ENCODE results near the gene ELF5.

The ELF5 gene

GRCh38 chr11:34493468-34493867 lies 20.1 kb downstream of the ELF5 start:
- DNase-seq, result no peak

DNA sequence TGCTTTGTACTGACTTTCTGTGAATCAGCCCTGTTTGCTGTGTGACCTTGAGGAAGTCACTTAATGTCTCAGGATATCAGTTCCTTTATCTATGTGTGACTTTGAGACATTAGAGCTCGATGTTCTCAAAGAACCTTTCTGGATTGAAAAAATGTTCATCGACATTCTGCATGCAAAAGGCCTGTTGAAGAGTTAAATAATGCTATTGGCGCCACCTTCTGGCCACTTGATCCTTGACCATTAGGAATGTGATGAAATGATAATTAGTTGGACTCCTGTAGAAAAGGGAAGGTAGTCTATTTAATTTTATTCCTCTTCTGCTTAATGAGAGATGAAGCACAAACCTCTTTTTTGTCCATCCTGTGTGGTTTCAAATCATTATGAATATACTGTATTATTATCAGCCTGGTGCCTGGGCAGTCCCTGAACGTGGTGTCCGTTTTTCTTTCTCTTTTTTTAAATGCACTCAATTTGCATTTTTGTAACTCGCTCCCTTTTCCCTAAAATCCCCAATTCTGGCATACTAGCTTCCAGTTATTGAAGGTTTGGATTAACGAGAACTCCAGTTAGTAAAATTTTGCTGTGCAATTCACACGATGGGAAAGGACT lies 20.7 kb downstream of the ELF5 start:
- peak in 34 of 58 donors; percentile 2 to 72 (median 14) for DNase-seq

- no peak for DNase-seq
Observed at GRCh38 chr11:34490304-34490703, 23.3 kb downstream of the ELF5 start.

DNA sequence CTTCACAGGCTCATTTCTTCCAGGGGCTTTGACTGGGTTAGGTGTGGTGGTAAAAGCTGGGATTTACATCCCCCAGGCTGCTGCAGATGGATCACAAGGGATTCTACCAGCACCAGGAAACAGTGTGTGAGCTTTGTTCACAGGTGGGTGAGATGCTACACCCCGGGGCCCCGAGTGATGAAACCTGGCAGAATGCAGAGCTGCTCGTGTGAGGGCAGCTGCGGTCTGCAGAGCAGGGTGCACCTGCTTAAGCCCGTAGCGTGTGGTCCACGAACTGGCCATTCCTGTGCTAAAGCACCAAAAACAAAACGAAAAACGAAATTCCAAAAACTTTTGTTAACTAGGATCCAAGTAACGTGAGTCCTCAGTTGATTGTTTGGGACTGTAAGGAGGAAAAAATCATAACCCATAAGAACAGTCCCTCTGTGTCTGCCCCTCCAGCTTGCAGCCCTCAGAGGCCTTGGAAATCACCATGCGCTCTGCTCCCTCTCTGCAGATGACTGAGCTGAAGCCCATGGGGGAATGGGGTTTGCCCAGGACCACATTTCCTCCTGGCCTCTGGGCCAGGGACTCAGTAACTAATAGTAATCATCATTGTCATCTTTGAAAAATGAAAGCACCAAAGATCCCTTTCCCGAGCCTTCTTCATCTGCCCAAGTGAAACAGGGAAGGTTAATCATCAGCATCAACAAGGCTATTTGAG lies 24.6 kb downstream of the ELF5 start:
- no peak for DNase-seq

DNA sequence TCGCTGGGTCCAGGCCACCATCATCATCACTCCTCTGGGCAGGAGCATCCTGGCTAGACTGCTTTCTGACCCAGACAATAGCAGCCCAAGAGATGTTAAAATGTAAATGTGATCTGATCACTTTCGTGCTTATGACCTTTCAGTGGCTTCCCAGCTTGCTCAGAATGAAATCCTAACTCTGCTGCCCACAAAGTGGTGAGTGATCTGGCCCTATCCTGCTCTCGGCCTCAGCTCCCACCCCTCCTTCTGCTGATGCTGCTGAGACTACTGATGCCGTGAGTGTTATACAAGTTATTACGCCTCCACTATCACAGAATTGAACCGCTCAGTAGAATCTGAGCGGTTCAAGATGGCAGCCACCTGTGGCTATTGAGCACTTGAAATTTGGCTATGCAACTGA lies 26.2 kb downstream of the ELF5 start:
- no peak for DNase-seq

- DNase-seq, result no peak
Observed at GRCh38 chr11:34483106-34483874, 30.3 kb downstream of the ELF5 start.

GRCh38 chr11:34481307-34481706 lies 32.3 kb downstream of the ELF5 start:
- DNase-seq, result no peak

GRCh38 chr11:34480314-34480713 lies 33.3 kb downstream of the ELF5 start:
- DNase-seq, result no peak

- DNase-seq, result no peak
Observed at GRCh38 chr11:34478845-34479663, 34.5 kb downstream of the ELF5 start.

GRCh38 chr11:34476849-34477248 lies 36.7 kb downstream of the ELF5 start:
- no peak for DNase-seq

DNA sequence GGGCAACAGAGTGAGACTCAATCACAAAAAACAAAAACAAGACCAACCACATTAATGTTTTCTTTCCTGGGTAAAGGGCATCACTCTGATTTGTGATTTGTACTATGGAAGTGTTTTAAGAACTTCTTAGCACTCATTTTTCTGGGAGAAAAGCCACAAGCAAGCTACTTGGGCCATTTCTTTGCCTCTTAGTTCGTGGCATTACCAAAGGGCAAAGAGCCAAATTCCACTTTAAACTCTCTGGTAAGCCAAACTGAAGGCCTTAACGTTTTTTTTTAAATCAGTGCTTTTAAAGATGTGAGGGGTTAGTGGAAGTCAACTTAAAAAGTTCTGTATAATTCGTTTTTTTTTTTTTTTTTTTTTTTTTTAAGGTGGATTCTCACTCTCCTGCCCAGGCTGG lies 37.9 kb downstream of the ELF5 start:
- no peak for DNase-seq

DNA sequence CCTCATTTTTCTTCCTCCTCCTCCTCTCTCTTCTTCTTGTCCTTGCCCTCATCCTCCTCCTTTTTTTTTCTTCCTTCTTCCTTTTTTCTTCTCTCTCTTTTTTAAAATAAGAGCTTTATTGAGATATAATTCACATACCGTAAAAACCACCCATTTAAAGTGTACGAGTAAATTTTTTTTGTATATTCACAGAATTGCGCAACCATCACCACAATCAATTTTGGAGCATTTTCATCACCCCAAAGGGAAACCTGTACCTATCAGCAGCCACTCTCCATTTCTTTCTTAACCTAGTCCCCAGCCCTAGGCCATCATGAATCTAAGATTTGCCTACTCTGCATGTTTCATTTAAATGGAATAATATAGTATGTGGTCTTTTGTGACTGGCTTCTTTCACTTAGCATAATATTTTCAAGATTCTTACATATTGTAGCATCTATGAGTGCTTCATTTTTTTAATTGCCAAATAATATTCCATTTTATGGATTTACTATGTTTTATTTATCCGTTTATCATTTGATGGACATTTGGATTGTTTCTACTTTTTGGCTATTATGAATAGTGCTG lies 39.9 kb downstream of the ELF5 start:
- no peak for DNase-seq

DNA sequence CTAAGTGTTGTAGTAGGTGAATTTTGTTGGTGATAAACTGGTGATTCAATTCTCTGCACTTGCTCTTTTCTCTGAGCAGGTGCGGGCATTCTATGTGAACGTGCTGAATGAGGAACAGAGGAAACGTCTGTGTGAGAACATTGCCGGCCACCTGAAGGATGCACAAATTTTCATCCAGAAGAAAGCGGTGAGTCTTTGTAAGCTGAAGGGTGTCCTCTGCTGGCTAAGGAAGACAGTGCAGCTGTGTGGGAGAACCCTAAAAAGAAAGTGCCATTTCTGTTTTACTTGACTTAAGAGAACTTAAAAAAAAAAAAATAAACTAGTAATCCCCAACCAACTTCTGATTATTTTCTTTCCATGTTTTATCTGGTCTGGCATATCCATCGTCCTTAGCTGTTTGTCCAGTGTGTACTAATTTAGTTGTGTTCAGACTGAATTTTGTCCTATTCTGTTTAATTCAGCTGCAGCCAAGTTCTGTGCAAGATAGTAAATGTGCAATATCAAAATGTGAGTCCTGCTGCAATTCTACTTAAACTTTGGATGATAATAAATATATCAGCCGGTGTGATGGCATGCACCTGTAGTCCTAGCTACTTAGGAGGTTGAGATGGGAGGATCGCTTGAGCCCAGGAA lies 45.3 kb downstream of the ELF5 start:
- no peak for DNase-seq

DNA sequence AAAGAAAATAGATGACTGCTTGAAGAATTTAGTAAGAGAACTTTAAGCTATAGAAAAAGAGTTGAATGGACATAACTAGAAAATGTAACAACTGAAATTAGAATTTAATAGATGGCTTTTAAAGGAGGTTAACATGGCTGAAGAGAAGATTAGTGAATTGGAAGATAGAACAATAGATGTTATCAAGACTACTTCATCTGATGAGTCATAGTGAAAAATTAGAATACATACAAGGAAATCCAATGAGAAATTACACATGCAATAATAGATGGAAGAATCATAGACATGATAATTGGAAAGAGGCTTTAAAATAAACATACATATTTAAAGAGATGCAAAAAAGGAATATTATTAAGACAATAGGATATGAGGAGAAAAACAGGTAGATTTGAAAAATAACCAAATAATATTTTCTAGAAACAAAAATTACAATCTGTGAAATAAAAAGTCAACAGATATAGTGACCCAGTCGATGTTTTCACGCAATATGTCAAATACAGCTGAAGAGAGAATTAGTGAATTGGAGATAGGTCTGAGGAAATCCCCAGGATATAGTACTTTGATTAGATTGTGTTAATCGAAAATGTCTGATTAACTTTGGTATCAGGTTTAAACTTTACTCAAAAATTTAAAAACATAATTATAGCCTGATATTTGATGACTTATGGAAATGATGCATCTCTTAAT lies 46.6 kb downstream of the ELF5 start:
- DNase-seq, result no peak

GRCh38 chr11:34464591-34465051 lies 49.0 kb downstream of the ELF5 start:
- DNase-seq, result peak in 4 of 58 donors; percentile 2 to 20 (median 8)

DNA sequence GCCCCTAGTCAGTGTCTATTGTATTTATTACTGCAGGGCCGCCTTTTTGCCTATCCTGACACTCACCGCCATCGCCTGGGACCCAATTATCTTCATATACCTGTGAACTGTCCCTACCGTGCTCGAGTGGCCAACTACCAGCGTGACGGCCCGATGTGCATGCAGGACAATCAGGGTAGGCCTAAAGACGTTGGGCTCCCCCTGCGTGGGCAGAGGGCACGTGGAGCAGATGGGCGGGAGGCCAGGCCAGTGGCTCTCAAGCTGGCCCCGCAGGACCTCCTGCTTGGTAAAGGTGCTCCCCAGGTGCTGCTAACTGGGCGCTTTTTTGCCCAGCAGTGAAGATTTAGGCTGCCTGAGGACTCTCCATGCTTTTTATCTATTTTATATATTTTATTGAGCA lies 52.4 kb downstream of the ELF5 start:
- DNase-seq, result no peak

DNA sequence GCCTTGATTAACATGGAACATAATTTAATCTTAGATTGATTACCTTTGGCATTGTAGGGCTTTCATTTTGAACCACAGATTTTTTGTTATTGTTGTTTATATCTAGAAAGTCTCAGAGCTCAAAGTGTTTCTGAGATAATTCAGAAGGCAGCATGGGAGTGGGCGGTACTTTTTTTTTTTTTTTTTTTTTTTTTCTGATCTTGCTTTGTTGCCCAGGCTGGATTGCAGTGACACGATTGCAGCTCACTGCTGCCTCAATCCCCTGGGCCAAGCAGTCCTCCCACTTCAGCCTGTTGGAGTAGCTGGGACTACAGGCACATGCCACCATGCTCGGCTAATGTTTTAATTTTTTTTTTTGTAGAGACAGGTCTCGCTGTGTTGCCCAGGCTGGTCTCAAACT lies 53.3 kb downstream of the ELF5 start:
- peak in 1 of 58 donors; percentile 4 for DNase-seq

DNA sequence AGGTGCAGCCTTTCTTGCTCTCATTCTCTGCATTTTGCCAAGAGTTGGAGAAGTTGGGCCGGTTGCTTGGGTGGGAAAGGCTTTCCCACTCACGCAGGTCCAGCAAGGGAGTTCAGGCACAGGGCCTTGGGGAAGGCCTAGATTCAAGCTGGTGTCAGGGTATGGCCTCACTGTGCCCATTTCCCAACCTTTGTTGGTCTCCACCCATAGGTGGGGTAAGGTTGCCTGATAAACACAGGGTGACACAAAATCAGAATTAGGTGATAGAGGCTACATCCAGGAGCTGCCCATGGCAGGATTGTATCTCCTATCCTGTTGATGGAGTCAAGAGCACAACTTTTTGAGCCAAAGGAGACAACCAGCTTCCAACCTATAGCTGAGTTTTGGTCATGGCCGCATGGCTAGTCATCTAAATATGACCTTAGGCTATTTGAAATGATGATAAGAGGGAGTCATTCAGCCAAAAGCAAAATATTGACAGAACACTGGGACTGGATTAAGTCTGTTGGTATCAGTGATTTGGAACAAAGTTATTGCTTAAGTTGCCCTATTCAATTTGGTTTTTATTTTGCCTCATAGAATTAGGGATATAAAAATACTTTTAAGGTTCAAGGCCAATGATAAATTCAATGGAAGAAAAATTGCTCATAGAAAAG lies 54.0 kb downstream of the ELF5 start:
- DNase-seq, result no peak

DNA sequence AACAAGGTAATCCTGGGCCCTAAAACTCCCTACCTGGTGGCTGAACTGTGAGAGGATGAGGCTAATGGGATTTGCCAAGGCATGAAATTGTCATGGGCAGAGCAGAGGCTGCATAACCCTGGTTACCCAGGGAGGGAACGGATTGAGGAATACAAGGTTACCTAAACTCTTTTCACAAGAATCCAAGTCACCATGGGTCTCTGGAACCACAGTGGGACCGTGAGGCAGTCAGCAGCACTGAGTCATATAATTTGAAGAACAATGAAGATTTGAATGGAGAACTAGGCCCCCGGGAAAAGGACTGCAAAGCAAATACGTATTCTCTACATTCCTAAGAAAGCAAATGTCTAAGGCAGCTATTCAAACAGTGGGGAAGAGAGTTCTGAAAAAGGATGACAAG lies 55.1 kb downstream of the ELF5 start:
- no peak for DNase-seq

- DNase-seq, result no peak
Observed at GRCh38 chr11:34457607-34458006, 56.0 kb downstream of the ELF5 start.
